OCI-LY3 (cell line): ENCODE measurements around the gene POC1B.

Experiments
- H2AFZ ChIP-seq: fragments of 200-600, 300-600 bp; shearing (Covaris generic); 2 replicates; pipeline ENCODE4 v1.6.0; 2014; ENCODE audit warnings: antibody characterized with exemption, low read depth, low read length
- H3K27ac ChIP-seq: fragments of 200-600, 300-600 bp; sonication (generic); 2 replicates; pipeline ENCODE4 v1.5.1; 2014; ENCODE audit warnings: mild to moderate bottlenecking, low read length, moderate library complexity, mixed read lengths
- H3K27me3 ChIP-seq: fragments of 200-600, 300-600 bp; sonication (generic); 2 replicates; pipeline ENCODE4 v1.6.1; 2014; ENCODE audit warnings: low read depth, low read length, mixed read lengths
- H3K36me3 ChIP-seq: fragments of 200-600, 300-600 bp; sonication (generic); replicated peaks from 2 replicates; pipeline ENCODE3; 2014; ENCODE audit warnings: low read depth, low read length, mixed read lengths
- H3K4me1 ChIP-seq: fragments of 300-600, 200-600 bp; sonication (generic); 2 replicates; pipeline ENCODE4 v1.6.1; 2014; ENCODE audit warnings: low read length, mixed read lengths
- H3K4me2 ChIP-seq: fragments of 200-600, 300-600 bp; sonication (generic); 2 replicates; pipeline ENCODE4 v1.6.1; 2014; ENCODE audit warnings: low read length, mixed read lengths
- H3K4me3 ChIP-seq: fragments of 300-600, 200-600 bp; sonication (generic); 2 replicates; pipeline ENCODE4 v1.5.1; 2014; ENCODE audit warnings: antibody characterized with exemption, mild to moderate bottlenecking, low read length, moderate library complexity
- H3K79me2 ChIP-seq: fragments of 300-600, 200-600 bp; shearing (Covaris generic); 2 replicates; pipeline ENCODE4 v1.6.1; 2014; ENCODE audit warnings: mild to moderate bottlenecking, low read length, mixed read lengths
- H3K9ac ChIP-seq: fragments of 300-600, 200-600 bp; shearing (Covaris generic); 2 replicates; pipeline ENCODE4 v1.6.0; 2014; ENCODE audit warnings: mild to moderate bottlenecking, low read length, moderate library complexity
- H3K9me3 ChIP-seq: fragments of 200-600, 300-600 bp; shearing (Covaris generic); 2 replicates; pipeline ENCODE4 v1.6.1; 2014; ENCODE audit warnings: low read length, mixed read lengths; ENCODE audit not compliant: insufficient read depth
- H4K20me1 ChIP-seq: fragments of 200-600, 300-600 bp; sonication (generic); 2 replicates; pipeline ENCODE4 v1.6.1; 2016; ENCODE audit warnings: low read length, mixed read lengths; ENCODE audit not compliant: insufficient read depth
- CTCF ChIP-seq: fragments of 200-600, 300-600 bp; sonication (generic); IDR thresholded peaks from 2 replicates; pipeline ENCODE4 v1.5.1; 2014; ENCODE audit warnings: antibody characterized with exemption, low read length, low read depth
- EZH2phosphoT487 ChIP-seq: fragments of 200-600 bp; shearing (Covaris generic); IDR thresholded peaks from 2 replicates; pipeline ENCODE4 v1.6.1; 2018; ENCODE audit warnings: antibody characterized with exemption, mixed run types, low read depth

Gene POC1B

DNA sequence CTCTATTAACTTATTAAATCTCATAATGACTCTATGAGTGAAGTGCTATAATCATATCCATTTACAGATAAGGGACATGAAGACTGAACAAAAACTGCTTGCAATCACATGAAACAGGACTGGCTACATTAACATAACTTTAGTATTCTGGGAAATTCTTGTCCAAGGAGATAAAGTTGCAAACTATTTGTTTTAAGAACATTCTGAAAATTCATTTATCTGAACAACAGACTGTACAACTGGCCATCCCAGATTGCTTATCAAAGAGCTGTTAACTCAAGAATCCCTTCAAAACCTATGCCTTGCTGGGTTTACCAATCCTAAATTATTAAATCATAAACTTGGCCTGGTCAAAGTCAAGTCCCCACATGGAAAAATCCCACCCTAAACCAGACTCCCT, 39.2 kb upstream of the POC1B start:
- TF ChIP-seq EZH2phosphoT487 (no peak), CTCF (no peak)
- Histone ChIP-seq H3K9me3 (no peaks in the 10 kb centered on the region), H3K27ac (no peak overlapping the region), H3K4me2 (no peak overlapping the region), H3K4me1 (no peaks in the 10 kb centered on the region), H3K79me2 (no peaks in the 10 kb centered on the region), H3K36me3 (no peaks in the 10 kb centered on the region), H3K4me3 (no peak overlapping the region), H4K20me1 (no peaks in the 10 kb centered on the region), H3K27me3 (no peaks in the 10 kb centered on the region), H2AFZ (no peak overlapping the region), H3K9ac (no peak overlapping the region)

GRCh38 chr12:89559753-89560152, 33.9 kb upstream of the POC1B start:
- Histone ChIP-seq H3K79me2 (no peaks in the 10 kb centered on the region), H3K27ac (no peak overlapping the region), H4K20me1 (no peaks in the 10 kb centered on the region), H3K9me3 (no peaks in the 10 kb centered on the region), H3K36me3 (no peaks in the 10 kb centered on the region), H2AFZ (no peak overlapping the region), H3K4me2 (no peak overlapping the region), H3K4me1 (no peaks in the 10 kb centered on the region), H3K27me3 (no peaks in the 10 kb centered on the region), H3K4me3 (no peak overlapping the region), H3K9ac (no peak overlapping the region)
- no peak for TF ChIP-seq EZH2phosphoT487
- no peak for TF ChIP-seq CTCF

- Histone ChIP-seq H3K4me2 (no peak overlapping the region), H3K9ac (no peak overlapping the region), H4K20me1 (no peaks in the 10 kb centered on the region), H3K9me3 (no peaks in the 10 kb centered on the region), H3K4me1 (no peaks in the 10 kb centered on the region), H3K27ac (no peak overlapping the region), H3K27me3 (no peaks in the 10 kb centered on the region), H3K4me3 (no peak overlapping the region), H3K79me2 (no peaks in the 10 kb centered on the region), H2AFZ (no peak overlapping the region), H3K36me3 (no peaks in the 10 kb centered on the region)
- no peak for TF ChIP-seq EZH2phosphoT487
- no peak for TF ChIP-seq CTCF
Observed at GRCh38 chr12:89556976-89557375, 31.1 kb upstream of the POC1B start.

GRCh38 chr12:89552376-89552775, 26.5 kb upstream of the POC1B start:
- TF ChIP-seq EZH2phosphoT487: no peak
- TF ChIP-seq CTCF: no peak
- H3K27ac ChIP-seq: no peak overlapping the region
- H3K9me3 ChIP-seq: no peaks in the 10 kb centered on the region
- H3K4me3 ChIP-seq: no peak overlapping the region
- H3K4me1 ChIP-seq: no peaks in the 10 kb centered on the region
- no peak overlapping the region for H3K4me2 ChIP-seq
- H4K20me1 ChIP-seq: no peaks in the 10 kb centered on the region
- no peaks in the 10 kb centered on the region for H3K79me2 ChIP-seq
- no peaks in the 10 kb centered on the region for H3K36me3 ChIP-seq
- no peak overlapping the region for H2AFZ ChIP-seq
- H3K27me3 ChIP-seq: no peaks in the 10 kb centered on the region
- no peak overlapping the region for H3K9ac ChIP-seq
